GM18502 (cell line): ENCODE measurements around the gene ZC2HC1B.
"Not testable (repeated sequence)": the region's sequence is repeated elsewhere in the genome, so short reads cannot be mapped to it uniquely, and the experiment has no call there.

ENCODE experiments used
- ATAC-seq: cut with Tn5 transposase; IDR thresholded peaks from one replicate; pipeline ENCODE4 v1.9.1; 2021; ENCODE audit warnings: mild to moderate bottlenecking; ENCODE audit not compliant: unreplicated experiment, poor library complexity

Gene ZC2HC1B

GRCh38 chr6:143867236-143867635 is 3.0 kb downstream of the ZC2HC1B start:
- ATAC-seq = no peak

GRCh38 chr6:143868808-143869207 is 4.5 kb downstream of the ZC2HC1B start:
- not testable (repeated sequence) for ATAC-seq

- not testable (repeated sequence) for ATAC-seq
These were observed 7.0 kb downstream of the ZC2HC1B start for GRCh38 chr6:143871202-143871730.

GRCh38 chr6:143872201-143872600 is 7.9 kb downstream of the ZC2HC1B start:
- ATAC-seq = peak; percentile 99

DNA sequence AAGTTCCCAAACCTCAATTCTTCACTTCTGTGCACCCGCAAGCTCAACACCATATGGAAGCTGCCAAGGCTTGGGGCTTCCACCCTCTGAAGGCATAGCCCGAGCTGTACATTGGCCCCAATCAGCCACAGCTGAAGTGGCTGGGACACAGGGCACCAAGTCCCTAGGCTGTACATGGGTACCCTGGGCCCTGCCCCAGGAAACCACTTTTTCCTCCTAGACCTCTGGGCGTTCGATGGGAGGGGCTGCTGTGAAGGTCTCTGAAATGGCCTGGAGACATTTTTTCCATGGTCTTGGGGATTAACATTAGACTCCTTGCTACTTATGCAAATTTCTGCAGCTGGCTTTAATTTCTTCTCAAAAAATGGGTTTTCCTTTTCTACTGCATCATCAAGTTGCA is 9.3 kb downstream of the ZC2HC1B start:
- ATAC-seq = not testable (repeated sequence)

DNA sequence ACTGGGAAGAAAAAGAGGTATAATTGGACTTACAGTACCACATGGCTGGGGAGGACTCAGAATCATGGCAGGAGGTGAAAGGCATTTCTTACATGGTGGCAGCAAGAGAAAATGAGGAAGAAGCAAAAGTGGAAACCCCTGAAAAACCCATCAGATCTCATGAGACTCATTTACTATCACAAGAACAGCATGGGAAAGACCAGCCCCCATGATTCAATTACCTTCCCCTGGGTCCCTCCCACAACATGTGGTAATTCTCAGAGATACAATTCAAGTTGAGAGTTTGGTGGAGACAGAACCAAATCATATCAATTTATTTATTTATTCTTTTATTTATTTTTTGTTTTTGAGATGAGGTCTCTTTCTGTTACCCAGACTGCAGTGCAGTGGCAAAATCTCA is 10.2 kb downstream of the ZC2HC1B start:
- not testable (repeated sequence) for ATAC-seq

GRCh38 chr6:143877584-143878271 is 13.5 kb downstream of the ZC2HC1B start:
- no peak for ATAC-seq

DNA sequence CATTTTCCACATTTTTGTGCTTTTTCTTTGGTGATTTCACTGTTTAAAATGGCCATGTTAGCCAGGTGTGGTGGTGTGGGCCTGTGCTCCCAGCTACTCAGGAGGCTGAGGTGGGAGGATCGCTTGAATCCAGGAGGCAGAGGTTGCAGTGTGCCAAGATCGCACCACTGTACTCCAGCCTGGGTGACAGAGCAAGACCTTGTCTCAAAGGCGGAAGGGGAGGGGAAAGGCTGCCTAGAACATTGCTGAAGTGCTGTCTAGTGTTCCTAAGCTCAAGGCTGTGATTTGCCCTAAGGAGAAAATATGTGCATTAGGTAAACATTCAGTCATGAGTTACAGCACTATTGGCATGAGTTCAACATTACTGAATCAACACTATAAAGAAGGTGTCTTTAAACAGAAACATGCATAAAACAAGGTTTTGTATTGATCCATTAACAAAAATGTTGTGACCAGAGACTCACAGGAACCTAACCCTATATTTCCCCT is 14.0 kb downstream of the ZC2HC1B start:
- no peak for ATAC-seq

GRCh38 chr6:143880412-143880811 is 16.1 kb downstream of the ZC2HC1B start:
- ATAC-seq = no peak

- ATAC-seq = no peak
These were observed 18.2 kb downstream of the ZC2HC1B start for GRCh38 chr6:143882401-143882930.

DNA sequence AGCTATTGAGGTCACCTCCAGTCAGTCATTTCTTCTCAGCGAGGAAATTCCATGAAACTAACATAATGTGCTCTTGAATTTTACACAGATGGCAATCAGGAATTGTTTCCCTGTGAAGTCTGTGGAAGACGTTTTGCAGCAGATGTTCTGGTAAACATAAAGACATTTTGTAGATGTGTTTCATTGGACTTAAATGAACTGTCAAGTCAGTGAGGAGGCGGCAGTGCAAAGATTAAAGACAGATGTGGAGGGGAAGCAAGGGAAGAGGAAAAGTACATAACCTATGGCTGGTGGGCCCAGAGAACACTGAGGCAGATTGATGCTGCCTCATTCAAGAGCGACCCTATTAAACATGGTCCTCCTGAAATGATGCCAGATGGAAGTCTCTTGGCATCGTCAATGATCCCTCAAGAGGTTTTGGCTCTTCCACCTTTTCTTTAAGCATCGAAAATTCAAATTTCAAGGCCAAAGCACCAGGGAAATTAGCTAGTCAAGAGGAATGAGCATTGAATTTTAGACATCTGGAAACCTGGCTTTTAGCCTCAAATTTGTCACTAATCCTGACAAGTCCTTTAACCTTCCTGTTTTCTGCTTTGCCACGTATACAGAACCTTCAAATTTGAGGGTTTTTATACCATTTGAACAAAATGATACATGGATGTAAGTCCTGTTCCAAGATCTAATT is 20.1 kb downstream of the ZC2HC1B start:
- ATAC-seq = no peak

- no peak for ATAC-seq
These were observed 20.8 kb downstream of the ZC2HC1B start for GRCh38 chr6:143885116-143885515.

- no peak for ATAC-seq
These were observed 30.4 kb downstream of the ZC2HC1B start for GRCh38 chr6:143894655-143895054.

DNA sequence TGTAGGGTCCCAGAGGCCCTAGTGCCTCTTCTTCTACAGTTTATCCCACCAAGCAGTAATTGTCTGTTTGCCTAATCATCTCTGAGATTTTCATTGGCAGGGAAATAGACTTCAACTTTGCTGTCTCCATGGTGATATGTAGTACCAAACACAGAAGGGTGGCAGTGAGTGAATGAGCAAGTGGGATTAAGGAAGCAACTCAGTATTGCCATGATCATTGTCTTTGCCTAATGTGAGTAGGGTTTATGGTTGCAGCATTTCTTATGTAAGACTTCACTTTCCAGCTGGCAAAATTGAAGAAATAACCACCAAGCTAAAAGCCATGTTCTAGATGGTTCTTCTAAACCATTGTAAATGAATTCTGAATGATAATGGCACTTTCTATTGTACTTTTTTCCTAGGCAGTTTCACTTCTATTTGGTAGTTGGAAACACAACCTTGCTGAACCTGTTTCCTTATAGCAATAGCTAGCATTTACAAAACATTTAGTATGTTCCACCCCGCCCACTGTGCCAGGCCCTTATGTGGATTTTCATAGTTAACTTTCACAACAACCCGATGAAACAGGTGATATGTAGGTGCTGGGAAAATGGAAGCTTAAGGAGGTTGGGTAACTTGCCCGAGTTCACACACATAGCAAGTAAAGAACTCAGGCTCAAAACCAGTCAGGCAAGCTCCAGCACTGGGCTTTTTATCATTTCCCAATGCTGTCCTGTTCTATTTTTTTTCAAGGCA is 32.0 kb downstream of the ZC2HC1B start:
- ATAC-seq = no peak

GRCh38 chr6:143900358-143900757 is 36.1 kb downstream of the ZC2HC1B start:
- ATAC-seq = no peak

DNA sequence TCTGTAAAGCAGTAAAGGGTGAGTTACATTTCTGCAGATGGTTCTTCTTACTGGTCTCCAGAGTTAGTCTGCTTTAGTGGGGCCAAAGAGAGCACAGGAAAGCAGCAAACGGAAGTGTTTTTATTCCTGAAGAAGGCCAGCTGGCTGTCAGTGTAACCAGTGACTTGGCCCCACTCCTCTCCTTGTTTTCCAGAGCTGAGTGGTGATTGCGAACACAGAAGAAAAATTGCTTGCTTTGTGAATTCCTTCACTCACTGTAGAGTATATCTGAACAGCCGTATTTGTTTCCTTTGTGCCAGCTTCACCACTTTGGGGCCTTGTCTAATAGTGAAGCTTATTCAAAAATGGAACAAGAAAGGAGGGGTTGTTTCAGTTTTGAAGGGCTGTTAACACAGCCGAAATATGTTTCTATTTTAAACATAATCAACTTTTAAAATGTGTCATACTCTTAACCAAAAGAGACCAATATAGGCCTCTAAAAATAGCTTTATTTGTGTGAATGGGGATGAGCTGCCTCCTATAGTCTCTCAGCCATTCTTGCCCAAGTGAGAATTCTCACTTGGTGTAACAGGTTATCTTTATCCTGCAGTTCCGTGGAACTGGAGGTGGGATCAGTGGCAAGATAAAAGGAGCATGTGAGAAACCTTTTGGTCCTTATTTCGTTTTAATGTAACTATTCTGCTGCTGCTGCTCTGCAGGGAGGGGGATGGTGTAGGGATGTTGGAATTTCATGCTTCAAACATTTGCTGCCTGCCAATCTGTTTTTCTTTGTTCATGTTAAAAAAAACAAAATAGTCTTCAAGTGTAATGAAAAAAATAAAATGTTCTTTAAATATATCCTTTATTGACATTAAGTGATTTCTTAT is 37.8 kb downstream of the ZC2HC1B start:
- peak; percentile 97 for ATAC-seq

GRCh38 chr6:143902827-143903226 is 38.6 kb downstream of the ZC2HC1B start:
- ATAC-seq = no peak

- ATAC-seq = no peak
These were observed 46.8 kb downstream of the ZC2HC1B start for GRCh38 chr6:143911028-143911427.

DNA sequence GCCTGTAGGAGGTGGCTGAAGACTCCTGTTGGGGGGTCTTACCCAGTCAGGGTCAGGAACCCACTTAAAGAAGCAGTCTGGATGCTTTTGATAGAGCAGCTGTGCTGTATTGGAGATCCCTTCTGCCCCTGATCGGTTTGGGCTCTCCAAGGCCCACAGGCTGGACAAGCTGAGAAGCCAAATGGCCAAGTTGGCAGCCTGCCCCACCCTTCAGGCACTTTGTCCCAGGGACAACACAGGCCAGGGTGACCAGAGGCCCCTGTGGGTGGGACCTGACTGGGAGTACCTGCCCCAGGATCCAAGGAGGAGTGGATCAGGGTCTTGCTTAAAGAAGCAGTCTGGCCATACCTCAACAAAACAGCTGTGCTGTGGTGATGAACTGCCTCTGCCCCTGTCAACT is 48.4 kb downstream of the ZC2HC1B start:
- ATAC-seq = no peak

- ATAC-seq = not testable (repeated sequence)
These were observed 52.8 kb downstream of the ZC2HC1B start for GRCh38 chr6:143917026-143917425.
